Bronchial epithelial cell (primary cell): ENCODE results near the gene PTPN14. TPM values are rescaled to one million over a fixed set of nuclear protein-coding genes. Genes with fewer than 3 reads are reported as not detected.
A peak's percentile ranks its signal among the peaks of the same experiment; 100 is the strongest.

Source experiments
- DNase-seq: peaks from one replicate; pipeline ENCODE4 v3.0.0-alpha.2; 2010; ENCODE audit warnings: low read depth
- FAIRE-seq: peaks from 2 replicates; lab custom pipeline; 2011; peaks lifted over from hg19 to GRCh38; lab: Jason Lieb, UNC
- H3K27me3 ChIP-seq: 2 replicates; pipeline ENCODE4 v1.5.1; 2011; ENCODE audit warnings: low read length; ENCODE audit not compliant: control insufficient read depth, insufficient read depth
- H3K36me3 ChIP-seq: 2 replicates; pipeline ENCODE4 v1.5.1; 2011; ENCODE audit warnings: low read length; ENCODE audit not compliant: control insufficient read depth, insufficient read depth
- H3K4me3 ChIP-seq: 2 replicates; pipeline ENCODE4 v1.5.1; 2011; ENCODE audit warnings: mild to moderate bottlenecking, low read depth, low read length, control low read depth
- CTCF ChIP-seq: IDR thresholded peaks from 2 replicates; pipeline ENCODE4 v1.5.1; 2011; ENCODE audit warnings: mild to moderate bottlenecking, moderate library complexity, low read length, control low read depth, inconsistent platforms; ENCODE audit not compliant: insufficient read depth, severe bottlenecking
- total RNA-seq: library from RNA; depleted of rRNA; stranded (reverse); fragments of >200 nt; gene quantifications from 2 replicates; pipeline ENCODE4 v1.2.1, GENCODE V29; 2014

Gene PTPN14
- total RNA-seq, 1 donor from 2014 or later = 28.4 TPM

- no peak overlapping the region for H3K4me3 ChIP-seq
- H3K36me3 ChIP-seq = no peaks in the 10 kb centered on the region
- FAIRE-seq (no peak), DNase-seq (peak; percentile 90)
- H3K27me3 ChIP-seq = no peaks in the 10 kb centered on the region
- no peak for TF ChIP-seq CTCF
Observed at GRCh38 chr1:214570442-214570841, 19.0 kb upstream of the PTPN14 start.

GRCh38 chr1:214569357-214570004 lies 18.1 kb upstream of the PTPN14 start:
- no peak overlapping the region for H3K4me3 ChIP-seq
- peak; percentile 82 for DNase-seq
- H3K27me3 ChIP-seq = no peaks in the 10 kb centered on the region
- TF ChIP-seq CTCF = no peak
- FAIRE-seq = no peak
- H3K36me3 ChIP-seq = no peaks in the 10 kb centered on the region

DNA sequence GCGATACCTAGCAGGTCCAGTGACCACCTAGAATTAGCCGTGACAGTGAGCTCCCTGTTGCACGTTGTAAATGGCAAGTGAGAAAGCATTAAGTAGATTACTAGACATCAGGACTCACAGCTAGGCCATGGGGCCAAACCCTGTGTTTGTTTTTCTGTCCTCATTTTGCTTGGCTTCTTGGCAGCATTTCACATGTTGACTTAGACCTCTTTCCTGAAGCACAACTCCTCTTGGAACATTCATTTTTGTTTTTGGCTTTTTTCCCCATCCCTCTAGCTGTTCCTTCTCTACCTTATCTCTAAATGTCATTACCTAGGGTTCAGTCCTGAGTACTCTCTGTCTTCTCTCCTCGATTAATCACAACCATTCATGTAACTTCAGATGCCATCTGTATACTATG lies 16.9 kb upstream of the PTPN14 start:
- FAIRE-seq (no peak), DNase-seq (no peak)
- H3K27me3 ChIP-seq = no peaks in the 10 kb centered on the region

DNA sequence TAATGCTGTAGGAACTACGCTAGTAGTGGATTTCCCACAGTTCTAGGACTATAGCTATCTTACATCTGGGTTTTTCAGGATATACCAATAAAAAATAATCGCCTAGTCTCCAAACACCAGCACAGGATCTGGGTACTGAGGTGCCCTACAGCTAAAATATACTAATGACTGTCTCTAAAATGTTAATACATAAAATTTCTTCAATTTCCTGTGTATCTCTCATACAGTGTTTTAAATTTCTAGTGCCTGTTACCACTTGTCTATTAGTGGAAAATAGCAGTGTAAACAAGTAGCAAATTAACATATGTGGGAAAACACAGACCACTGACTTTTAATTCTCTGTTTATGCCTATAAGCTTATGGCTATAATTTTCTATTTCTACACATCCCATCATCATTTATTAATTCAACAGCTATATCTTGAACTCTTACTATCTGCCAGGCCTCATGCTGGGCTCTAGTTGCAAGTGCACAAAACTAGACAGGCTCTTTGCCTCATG lies 16.1 kb upstream of the PTPN14 start:
- Histone ChIP-seq H3K36me3 (no peaks in the 10 kb centered on the region), H3K4me3 (no peak overlapping the region), H3K27me3 (no peaks in the 10 kb centered on the region)
- DNase-seq = no peak
- FAIRE-seq = no peak
- no peak for TF ChIP-seq CTCF

More for the DNA sequence above, 16.9 kb upstream of the PTPN14 start:
- H3K4me3 ChIP-seq = no peak overlapping the region
- H3K36me3 ChIP-seq = no peaks in the 10 kb centered on the region
- no peak for TF ChIP-seq CTCF

GRCh38 chr1:214566158-214567104 lies 15.0 kb upstream of the PTPN14 start:
- peak; percentile 88 for DNase-seq
- no peak for FAIRE-seq

More at GRCh38 chr1:214566158-214567104, 15.0 kb upstream of the PTPN14 start:
- no peak for TF ChIP-seq CTCF
- Histone ChIP-seq H3K27me3 (no peaks in the 10 kb centered on the region), H3K4me3 (no peak overlapping the region), H3K36me3 (no peaks in the 10 kb centered on the region)
